SU-DHL-6 (cell line): ENCODE data around the gene SYK.
"Not testable (repeated sequence)": the region's sequence is repeated elsewhere in the genome, so short reads cannot be mapped to it uniquely, and the experiment has no call there.

ENCODE experiments used
- EZH2phosphoT487 ChIP-seq: fragments of 200-600 bp; sonication (generic), shearing (Covaris generic); conservative IDR thresholded peaks from 2 replicates; pipeline ENCODE4 v1.6.1; 2018; ENCODE audit warnings: mild to moderate bottlenecking, antibody characterized with exemption, low read length, moderate library complexity, mixed read lengths
- TF ChIP-seq, protein P1 (sequence below): fragments of 200-600 bp; sonication (generic); IDR thresholded peaks from one replicate; pipeline ENCODE4 v1.5.1; 2017; ENCODE audit warnings: antibody characterized with exemption, mild to moderate bottlenecking, low read length, moderate library complexity; ENCODE audit not compliant: insufficient read depth, poor library complexity, severe bottlenecking

DNA sequence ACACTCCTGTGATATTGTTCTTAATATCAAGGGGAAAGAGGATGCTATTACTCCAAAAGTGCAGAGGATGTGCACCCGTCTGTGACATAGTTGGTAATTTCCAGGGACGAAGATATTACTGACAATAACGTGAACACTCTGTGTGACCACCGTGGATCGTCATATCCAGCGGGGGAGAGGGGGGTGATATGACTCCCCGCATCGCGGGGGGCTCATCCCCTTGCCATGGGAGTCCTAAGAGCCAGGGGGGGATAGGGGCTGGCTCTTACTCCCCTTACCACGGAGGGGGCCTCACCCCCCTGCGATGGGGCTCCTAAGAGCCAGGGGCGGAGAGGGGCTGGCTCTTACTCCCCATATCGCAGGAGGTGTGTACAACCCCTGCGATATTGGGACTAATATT lies 41.0 kb upstream of the SYK start:
- TF ChIP-seq, protein P1, sequence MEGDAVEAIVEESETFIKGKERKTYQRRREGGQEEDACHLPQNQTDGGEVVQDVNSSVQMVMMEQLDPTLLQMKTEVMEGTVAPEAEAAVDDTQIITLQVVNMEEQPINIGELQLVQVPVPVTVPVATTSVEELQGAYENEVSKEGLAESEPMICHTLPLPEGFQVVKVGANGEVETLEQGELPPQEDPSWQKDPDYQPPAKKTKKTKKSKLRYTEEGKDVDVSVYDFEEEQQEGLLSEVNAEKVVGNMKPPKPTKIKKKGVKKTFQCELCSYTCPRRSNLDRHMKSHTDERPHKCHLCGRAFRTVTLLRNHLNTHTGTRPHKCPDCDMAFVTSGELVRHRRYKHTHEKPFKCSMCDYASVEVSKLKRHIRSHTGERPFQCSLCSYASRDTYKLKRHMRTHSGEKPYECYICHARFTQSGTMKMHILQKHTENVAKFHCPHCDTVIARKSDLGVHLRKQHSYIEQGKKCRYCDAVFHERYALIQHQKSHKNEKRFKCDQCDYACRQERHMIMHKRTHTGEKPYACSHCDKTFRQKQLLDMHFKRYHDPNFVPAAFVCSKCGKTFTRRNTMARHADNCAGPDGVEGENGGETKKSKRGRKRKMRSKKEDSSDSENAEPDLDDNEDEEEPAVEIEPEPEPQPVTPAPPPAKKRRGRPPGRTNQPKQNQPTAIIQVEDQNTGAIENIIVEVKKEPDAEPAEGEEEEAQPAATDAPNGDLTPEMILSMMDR, result not testable (repeated sequence)
- TF ChIP-seq EZH2phosphoT487, result not testable (repeated sequence)
